ENCODE data around the gene SLC16A4.
"Not testable (repeated sequence)": the region's sequence is repeated elsewhere in the genome, so short reads cannot be mapped to it uniquely, and the experiment has no call there.

Gene SLC16A4

GRCh38 chr1:110390692-110391245 lies at the start of gene SLC16A4:
Gene SLC16A4 (minus strand): TSS chr1:110391026. CDS start chr1:110389323, 1,703 bp downstream.
- H3K27ac Mint-ChIP-seq (ENCODE audit: low read depth), result no peak within 1 kb of the TSS

GRCh38 chr1:110439873-110440272 lies 49.0 kb upstream of the SLC16A4 start:
- DNase-seq (ENCODE audit: low spot score in 2 of 2); H3K9me3 Mint-ChIP-seq; H3K27ac Mint-ChIP-seq (ENCODE audit: low read depth); H3K4me1 Mint-ChIP-seq; H3K4me3 Mint-ChIP-seq; ATAC-seq (replicated peaks; ENCODE audit: extremely low read depth, poor library complexity, severe bottlenecking); H3K36me3 Mint-ChIP-seq (ENCODE audit: insufficient read depth): not testable (repeated sequence)
- H3K27me3 Mint-ChIP-seq, result peaks cover 36% of the 10 kb centered on the region

More at GRCh38 chr1:110390692-110391245, at the start of gene SLC16A4:
- Mint-ChIP-seq H3K4me1 (no peaks in the 10 kb centered on the region), H3K27me3 (no peaks in the 10 kb centered on the region), H3K4me3 (no peak within 1 kb of the TSS), H3K36me3 (ENCODE audit: insufficient read depth) (no peaks in the 10 kb centered on the region), H3K9me3 (no peaks in the 10 kb centered on the region)
- DNase-seq (ENCODE audit: low spot score in 2 of 2) (no peak), ATAC-seq (replicated peaks; ENCODE audit: extremely low read depth, poor library complexity, severe bottlenecking) (no peak)

GRCh38 chr1:110438893-110439292 lies 48.1 kb upstream of the SLC16A4 start:
- Mint-ChIP-seq H3K4me3 (no peak overlapping the region), H3K9me3 (no peaks in the 10 kb centered on the region), H3K27ac (ENCODE audit: low read depth) (no peak overlapping the region), H3K4me1 (no peaks in the 10 kb centered on the region), H3K27me3 (peaks cover 39% of the 10 kb centered on the region), H3K36me3 (ENCODE audit: insufficient read depth) (no peaks in the 10 kb centered on the region)
- ATAC-seq (replicated peaks; ENCODE audit: extremely low read depth, poor library complexity, severe bottlenecking) (no peak), DNase-seq (ENCODE audit: low spot score in 2 of 2) (no peak)

DNA sequence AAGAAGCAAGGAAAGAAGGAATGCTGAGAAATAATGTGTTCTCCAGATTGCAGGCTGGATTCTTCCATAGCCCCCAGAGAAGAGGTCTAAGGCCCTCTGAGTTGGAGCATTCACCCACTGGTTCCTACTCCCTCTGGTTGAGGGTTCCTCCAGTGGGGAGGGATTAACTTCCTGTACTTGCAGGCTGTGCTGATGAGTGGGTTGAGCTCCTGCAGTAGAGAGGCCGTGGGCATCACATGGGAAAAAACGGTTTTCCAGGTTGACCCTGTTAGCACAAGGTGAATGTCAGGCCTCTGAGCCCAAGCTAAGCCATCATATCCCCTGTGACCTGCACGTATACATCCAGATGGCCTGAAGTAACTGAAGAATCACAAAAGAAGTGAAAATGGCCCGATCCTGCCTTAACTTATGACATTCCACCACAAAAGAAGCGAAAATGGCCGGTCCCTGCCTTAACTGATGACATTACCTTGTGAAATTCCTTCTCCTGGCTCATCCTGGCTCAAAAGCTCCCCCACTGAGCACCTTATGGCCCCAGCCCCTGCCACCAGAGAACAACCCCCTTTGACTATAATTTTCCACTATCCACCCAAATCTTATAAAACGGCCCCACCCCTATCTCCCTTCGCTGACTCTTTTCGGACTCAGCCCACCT lies 46.9 kb upstream of the SLC16A4 start:
- not testable (repeated sequence) for ATAC-seq (replicated peaks; ENCODE audit: extremely low read depth, poor library complexity, severe bottlenecking); DNase-seq (ENCODE audit: low spot score in 2 of 2)
- H3K27me3 Mint-ChIP-seq, result peaks cover 45% of the 10 kb centered on the region

DNA sequence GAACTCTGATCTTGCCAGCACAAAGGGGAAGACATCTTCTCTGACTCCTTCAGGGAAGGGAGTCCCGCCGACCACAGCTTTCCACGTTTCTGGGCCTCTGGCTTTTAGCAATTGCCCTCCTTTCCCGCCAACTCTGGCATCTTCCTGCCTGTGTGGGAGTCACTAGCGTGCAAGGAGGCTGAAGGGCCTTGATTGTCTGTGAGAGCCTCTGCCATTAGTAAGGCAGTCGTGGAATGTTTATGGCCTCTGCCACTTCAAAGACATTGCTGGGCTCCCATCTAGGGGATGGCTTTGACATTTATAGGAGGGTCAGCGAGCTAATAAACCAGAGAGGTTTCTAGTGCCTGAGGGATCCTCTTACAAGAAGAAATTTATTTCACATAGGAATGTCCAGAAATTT lies 45.8 kb upstream of the SLC16A4 start:
- H3K4me3 Mint-ChIP-seq, result no peak overlapping the region
- peaks cover 50% of the 10 kb centered on the region for H3K27me3 Mint-ChIP-seq
- H3K27ac Mint-ChIP-seq (ENCODE audit: low read depth), result no peak overlapping the region
- no peaks in the 10 kb centered on the region for H3K9me3 Mint-ChIP-seq
- DNase-seq (ENCODE audit: low spot score in 2 of 2) (no peak), ATAC-seq (replicated peaks; ENCODE audit: extremely low read depth, poor library complexity, severe bottlenecking) (no peak)
- no peaks in the 10 kb centered on the region for H3K4me1 Mint-ChIP-seq
- H3K36me3 Mint-ChIP-seq (ENCODE audit: insufficient read depth), result no peaks in the 10 kb centered on the region

More for the DNA sequence above, 46.9 kb upstream of the SLC16A4 start:
- not testable (repeated sequence) for H3K4me1 Mint-ChIP-seq; H3K27ac Mint-ChIP-seq (ENCODE audit: low read depth); H3K9me3 Mint-ChIP-seq; H3K36me3 Mint-ChIP-seq (ENCODE audit: insufficient read depth); H3K4me3 Mint-ChIP-seq

GRCh38 chr1:110434946-110435345 lies 44.1 kb upstream of the SLC16A4 start:
- ATAC-seq (replicated peaks; ENCODE audit: extremely low read depth, poor library complexity, severe bottlenecking) (no peak), DNase-seq (ENCODE audit: low spot score in 2 of 2) (no peak)
- H3K36me3 Mint-ChIP-seq (ENCODE audit: insufficient read depth), result no peaks in the 10 kb centered on the region
- no peak overlapping the region for H3K4me3 Mint-ChIP-seq
- H3K27me3 Mint-ChIP-seq, result peaks cover 63% of the 10 kb centered on the region
- no peaks in the 10 kb centered on the region for H3K4me1 Mint-ChIP-seq
- no peaks in the 10 kb centered on the region for H3K9me3 Mint-ChIP-seq
- H3K27ac Mint-ChIP-seq (ENCODE audit: low read depth), result no peak overlapping the region

DNA sequence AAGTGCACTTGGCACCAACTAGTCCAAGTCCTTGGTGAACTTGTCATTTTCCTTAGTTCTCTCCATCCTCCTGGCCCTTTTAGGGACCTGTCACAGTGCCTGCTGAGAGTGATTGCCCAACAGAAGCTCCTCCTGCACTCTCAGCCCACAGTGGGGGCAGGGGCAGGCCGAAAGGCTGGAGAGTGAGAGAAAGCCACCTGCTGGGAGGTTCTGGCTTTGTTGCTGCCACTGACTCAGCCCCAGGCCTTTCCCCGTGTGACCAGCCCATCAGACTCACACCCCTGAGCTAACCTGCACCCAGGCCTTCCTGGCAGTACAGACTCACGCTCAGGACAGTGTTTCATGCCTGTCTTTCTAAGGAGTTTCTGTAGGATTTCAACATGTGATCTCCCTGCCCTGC lies 43.0 kb upstream of the SLC16A4 start:
- Mint-ChIP-seq H3K4me3 (no peak overlapping the region), H3K4me1 (no peaks in the 10 kb centered on the region), H3K36me3 (ENCODE audit: insufficient read depth) (no peaks in the 10 kb centered on the region), H3K9me3 (no peaks in the 10 kb centered on the region), H3K27ac (ENCODE audit: low read depth) (no peak overlapping the region), H3K27me3 (peaks cover 54% of the 10 kb centered on the region)
- DNase-seq (ENCODE audit: low spot score in 2 of 2) (no peak), ATAC-seq (replicated peaks; ENCODE audit: extremely low read depth, poor library complexity, severe bottlenecking) (no peak)

DNA sequence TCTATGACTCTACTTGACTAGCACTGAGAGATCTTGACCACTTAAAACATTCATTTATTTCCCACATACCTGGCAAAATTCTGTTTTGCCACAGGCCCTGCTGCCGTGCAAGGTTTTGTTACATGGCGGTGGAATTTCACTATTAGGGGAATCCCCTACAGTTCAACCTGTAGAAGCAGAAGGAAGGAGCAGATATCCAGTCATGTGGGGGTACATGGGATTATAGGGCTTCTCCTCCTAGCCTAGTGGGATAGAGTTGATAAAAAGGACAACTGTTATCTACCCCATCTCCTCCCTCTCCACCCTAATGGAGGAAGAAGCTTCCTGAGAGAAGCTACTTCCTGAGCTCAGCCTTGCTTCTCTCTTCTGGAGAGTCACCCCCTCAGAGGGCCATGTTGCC lies 42.4 kb upstream of the SLC16A4 start:
- Mint-ChIP-seq H3K9me3 (no peaks in the 10 kb centered on the region), H3K27ac (ENCODE audit: low read depth) (no peak overlapping the region), H3K4me3 (no peak overlapping the region), H3K4me1 (no peaks in the 10 kb centered on the region), H3K36me3 (ENCODE audit: insufficient read depth) (no peaks in the 10 kb centered on the region), H3K27me3 (peaks cover 48% of the 10 kb centered on the region)
- no peak for ATAC-seq (replicated peaks; ENCODE audit: extremely low read depth, poor library complexity, severe bottlenecking)
- DNase-seq (ENCODE audit: low spot score in 2 of 2), result no peak

DNA sequence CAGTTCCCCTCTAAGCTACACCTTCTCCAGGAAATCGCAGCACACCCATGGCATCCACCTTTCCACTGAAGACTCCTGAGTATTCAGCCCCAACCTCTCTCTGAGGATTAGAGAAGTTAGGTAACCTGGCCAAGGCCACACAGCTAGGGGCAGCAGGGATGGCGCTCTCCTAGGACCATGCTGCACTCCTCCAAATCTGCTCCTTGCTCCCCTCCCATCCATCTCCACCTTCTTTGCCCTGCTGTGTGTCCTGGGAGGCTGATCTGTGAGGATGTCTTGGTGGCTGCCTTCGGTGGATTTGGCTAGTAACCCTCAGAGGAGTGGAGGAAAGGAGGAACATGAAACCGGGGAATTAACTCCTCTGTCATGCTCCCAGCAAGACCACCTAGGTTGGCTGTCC lies 40.1 kb upstream of the SLC16A4 start:
- Mint-ChIP-seq H3K27me3 (peaks cover 44% of the 10 kb centered on the region), H3K27ac (ENCODE audit: low read depth) (no peak overlapping the region), H3K4me3 (no peak overlapping the region), H3K9me3 (no peaks in the 10 kb centered on the region), H3K4me1 (no peaks in the 10 kb centered on the region), H3K36me3 (ENCODE audit: insufficient read depth) (no peaks in the 10 kb centered on the region)
- DNase-seq (ENCODE audit: low spot score in 2 of 2) (no peak), ATAC-seq (replicated peaks; ENCODE audit: extremely low read depth, poor library complexity, severe bottlenecking) (no peak)

DNA sequence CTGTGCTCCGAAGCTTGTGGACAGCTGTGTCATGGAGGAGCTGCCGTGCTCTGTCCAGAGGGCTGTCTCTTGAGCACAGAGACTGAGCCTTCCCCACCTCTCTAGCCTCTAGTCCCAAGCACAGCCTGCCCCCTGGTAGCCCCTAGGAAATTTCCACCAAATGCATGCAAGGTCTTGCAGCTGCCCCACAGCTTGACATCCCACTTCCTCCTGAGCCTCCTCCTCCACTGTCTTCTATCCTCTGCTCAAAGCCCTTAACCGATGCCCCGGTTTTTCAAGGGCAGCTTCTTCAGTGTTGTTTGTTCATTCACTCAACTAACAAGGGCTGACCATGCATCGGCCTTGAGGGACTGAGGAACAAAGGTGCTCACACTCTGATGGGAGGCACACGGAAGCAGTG lies 39.5 kb upstream of the SLC16A4 start:
- H3K4me3 Mint-ChIP-seq, result no peak overlapping the region
- DNase-seq (ENCODE audit: low spot score in 2 of 2), result no peak
- H3K9me3 Mint-ChIP-seq, result no peaks in the 10 kb centered on the region
- ATAC-seq (replicated peaks; ENCODE audit: extremely low read depth, poor library complexity, severe bottlenecking), result no peak
- H3K4me1 Mint-ChIP-seq, result no peaks in the 10 kb centered on the region
- H3K27ac Mint-ChIP-seq (ENCODE audit: low read depth), result no peak overlapping the region
- no peaks in the 10 kb centered on the region for H3K36me3 Mint-ChIP-seq (ENCODE audit: insufficient read depth)
- H3K27me3 Mint-ChIP-seq, result peaks cover 44% of the 10 kb centered on the region

- ATAC-seq (replicated peaks; ENCODE audit: extremely low read depth, poor library complexity, severe bottlenecking), result no peak
- peaks cover 46% of the 10 kb centered on the region for H3K27me3 Mint-ChIP-seq
Measured at GRCh38 chr1:110428946-110429345, 38.1 kb upstream of the SLC16A4 start.

GRCh38 chr1:110426854-110427253 lies 36.0 kb upstream of the SLC16A4 start:
- no peak overlapping the region for H3K4me3 Mint-ChIP-seq
- H3K27me3 Mint-ChIP-seq, result peaks cover 33% of the 10 kb centered on the region
- H3K4me1 Mint-ChIP-seq, result no peaks in the 10 kb centered on the region

More at GRCh38 chr1:110428946-110429345, 38.1 kb upstream of the SLC16A4 start:
- no peaks in the 10 kb centered on the region for H3K9me3 Mint-ChIP-seq
- H3K27ac Mint-ChIP-seq (ENCODE audit: low read depth), result no peak overlapping the region
- no peak for DNase-seq (ENCODE audit: low spot score in 2 of 2)
- no peaks in the 10 kb centered on the region for H3K36me3 Mint-ChIP-seq (ENCODE audit: insufficient read depth)
- H3K4me3 Mint-ChIP-seq, result no peak overlapping the region
- no peaks in the 10 kb centered on the region for H3K4me1 Mint-ChIP-seq

DNA sequence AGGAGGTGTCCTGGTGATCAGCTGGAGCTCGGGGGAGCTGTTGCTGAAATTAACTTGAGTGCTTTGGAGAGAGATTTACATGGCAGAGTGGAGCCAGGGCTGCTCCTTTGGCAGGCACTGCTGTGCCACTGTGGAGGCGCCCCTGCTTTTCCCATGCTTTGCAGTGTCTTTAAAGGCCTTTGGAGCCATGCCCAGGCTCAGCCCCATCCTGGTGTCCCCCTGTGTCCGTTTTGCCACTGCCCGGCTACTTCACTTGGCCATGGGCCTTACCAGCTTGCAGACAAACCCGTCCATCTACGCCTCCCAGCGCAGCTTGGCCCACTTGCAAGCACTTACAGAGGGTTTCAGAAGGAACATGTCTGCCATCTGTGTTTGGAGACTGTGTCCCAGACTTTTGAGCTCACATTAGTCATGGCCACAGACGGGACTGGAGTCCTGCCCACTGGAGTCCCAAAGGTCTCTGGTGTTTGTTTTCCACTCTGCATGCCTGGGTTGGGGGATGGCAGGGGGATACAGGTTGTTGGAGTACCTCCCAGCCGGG lies 34.9 kb upstream of the SLC16A4 start:
- H3K36me3 Mint-ChIP-seq (ENCODE audit: insufficient read depth), result no peaks in the 10 kb centered on the region
- no peak overlapping the region for H3K4me3 Mint-ChIP-seq
- DNase-seq (ENCODE audit: low spot score in 2 of 2), result no peak
- ATAC-seq (replicated peaks; ENCODE audit: extremely low read depth, poor library complexity, severe bottlenecking), result no peak
- H3K27ac Mint-ChIP-seq (ENCODE audit: low read depth), result no peak overlapping the region
- no peaks in the 10 kb centered on the region for H3K9me3 Mint-ChIP-seq
- peaks cover 22% of the 10 kb centered on the region for H3K27me3 Mint-ChIP-seq
- H3K4me1 Mint-ChIP-seq, result no peaks in the 10 kb centered on the region

More at GRCh38 chr1:110426854-110427253, 36.0 kb upstream of the SLC16A4 start:
- no peak for DNase-seq (ENCODE audit: low spot score in 2 of 2)
- ATAC-seq (replicated peaks; ENCODE audit: extremely low read depth, poor library complexity, severe bottlenecking), result no peak
- Mint-ChIP-seq H3K27ac (ENCODE audit: low read depth) (no peak overlapping the region), H3K36me3 (ENCODE audit: insufficient read depth) (no peaks in the 10 kb centered on the region), H3K9me3 (no peaks in the 10 kb centered on the region)

All from central memory CD8-positive, alpha-beta T cell (primary cell).